OCI-LY7 (cell line): ENCODE data around the gene KCNK7.

Experiments
- EZH2phosphoT487 ChIP-seq: fragments of 200-600 bp; sonication (generic); IDR thresholded peaks from 2 replicates; pipeline ENCODE4 v1.6.1; 2018; ENCODE audit warnings: low read depth, borderline replicate concordance, mild to moderate bottlenecking, mixed run types, antibody characterized with exemption, low read length, moderate library complexity, mixed read lengths
- TF ChIP-seq, protein P1 (sequence below): fragments of 200-600 bp; sonication (generic); conservative IDR thresholded peaks from 2 replicates; pipeline ENCODE4 v1.5.1; 2014; ENCODE audit warnings: mild to moderate bottlenecking, antibody characterized with exemption, low read length, moderate library complexity, mixed read lengths

DNA sequence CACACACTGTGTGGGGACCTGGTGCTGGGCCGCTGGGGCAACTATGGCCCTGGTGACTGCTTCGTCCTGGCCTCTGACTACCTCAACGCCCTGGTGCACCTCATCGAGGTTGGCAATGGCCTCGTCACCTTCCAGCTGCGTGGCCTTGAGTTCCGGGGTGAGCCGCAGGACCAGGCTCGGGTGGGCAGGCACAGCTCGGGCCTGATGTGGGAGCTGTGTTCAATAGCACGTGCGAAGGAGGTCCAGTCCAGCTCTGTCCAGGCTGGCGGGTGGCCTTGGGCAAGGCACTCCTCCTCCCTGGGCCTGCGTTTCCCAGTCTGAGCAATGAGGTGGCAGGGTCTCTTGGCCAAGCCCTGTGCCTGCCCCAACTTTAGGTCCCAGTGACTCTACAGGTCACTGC is 34.0 kb upstream of the KCNK7 start:
- TF ChIP-seq, protein P1, sequence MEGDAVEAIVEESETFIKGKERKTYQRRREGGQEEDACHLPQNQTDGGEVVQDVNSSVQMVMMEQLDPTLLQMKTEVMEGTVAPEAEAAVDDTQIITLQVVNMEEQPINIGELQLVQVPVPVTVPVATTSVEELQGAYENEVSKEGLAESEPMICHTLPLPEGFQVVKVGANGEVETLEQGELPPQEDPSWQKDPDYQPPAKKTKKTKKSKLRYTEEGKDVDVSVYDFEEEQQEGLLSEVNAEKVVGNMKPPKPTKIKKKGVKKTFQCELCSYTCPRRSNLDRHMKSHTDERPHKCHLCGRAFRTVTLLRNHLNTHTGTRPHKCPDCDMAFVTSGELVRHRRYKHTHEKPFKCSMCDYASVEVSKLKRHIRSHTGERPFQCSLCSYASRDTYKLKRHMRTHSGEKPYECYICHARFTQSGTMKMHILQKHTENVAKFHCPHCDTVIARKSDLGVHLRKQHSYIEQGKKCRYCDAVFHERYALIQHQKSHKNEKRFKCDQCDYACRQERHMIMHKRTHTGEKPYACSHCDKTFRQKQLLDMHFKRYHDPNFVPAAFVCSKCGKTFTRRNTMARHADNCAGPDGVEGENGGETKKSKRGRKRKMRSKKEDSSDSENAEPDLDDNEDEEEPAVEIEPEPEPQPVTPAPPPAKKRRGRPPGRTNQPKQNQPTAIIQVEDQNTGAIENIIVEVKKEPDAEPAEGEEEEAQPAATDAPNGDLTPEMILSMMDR, result no peak
- no peak for TF ChIP-seq EZH2phosphoT487
